ENCODE data around the gene DNAJB12.
"Not testable (repeated sequence)": the region's sequence is repeated elsewhere in the genome, so short reads cannot be mapped to it uniquely, and the experiment has no call there.

Gene DNAJB12

DNA sequence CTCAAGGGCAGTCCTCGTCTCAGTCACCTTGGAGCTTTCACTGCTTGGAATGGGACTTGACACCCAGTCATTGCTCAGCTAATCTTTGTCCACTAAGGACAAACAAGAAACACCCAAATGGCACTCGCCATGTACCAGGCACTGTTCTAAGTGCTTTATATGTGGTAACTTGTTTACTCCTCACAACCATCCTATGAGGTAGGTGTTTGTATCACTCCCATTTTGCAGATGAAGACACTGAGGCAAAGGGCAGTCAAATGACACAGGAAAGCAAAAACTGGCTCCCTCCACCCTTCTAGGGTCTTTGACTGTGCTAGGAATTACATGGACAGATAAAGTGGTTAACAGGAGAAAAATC, 24.7 kb downstream of the DNAJB12 start:
- no peak overlapping the region for H3K4me3 ChIP-seq (ENCODE audit: low read depth, low read length)
- no peak for DNase-seq (ENCODE audit: low read depth, low spot score)
- TF ChIP-seq, protein P1, sequence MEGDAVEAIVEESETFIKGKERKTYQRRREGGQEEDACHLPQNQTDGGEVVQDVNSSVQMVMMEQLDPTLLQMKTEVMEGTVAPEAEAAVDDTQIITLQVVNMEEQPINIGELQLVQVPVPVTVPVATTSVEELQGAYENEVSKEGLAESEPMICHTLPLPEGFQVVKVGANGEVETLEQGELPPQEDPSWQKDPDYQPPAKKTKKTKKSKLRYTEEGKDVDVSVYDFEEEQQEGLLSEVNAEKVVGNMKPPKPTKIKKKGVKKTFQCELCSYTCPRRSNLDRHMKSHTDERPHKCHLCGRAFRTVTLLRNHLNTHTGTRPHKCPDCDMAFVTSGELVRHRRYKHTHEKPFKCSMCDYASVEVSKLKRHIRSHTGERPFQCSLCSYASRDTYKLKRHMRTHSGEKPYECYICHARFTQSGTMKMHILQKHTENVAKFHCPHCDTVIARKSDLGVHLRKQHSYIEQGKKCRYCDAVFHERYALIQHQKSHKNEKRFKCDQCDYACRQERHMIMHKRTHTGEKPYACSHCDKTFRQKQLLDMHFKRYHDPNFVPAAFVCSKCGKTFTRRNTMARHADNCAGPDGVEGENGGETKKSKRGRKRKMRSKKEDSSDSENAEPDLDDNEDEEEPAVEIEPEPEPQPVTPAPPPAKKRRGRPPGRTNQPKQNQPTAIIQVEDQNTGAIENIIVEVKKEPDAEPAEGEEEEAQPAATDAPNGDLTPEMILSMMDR (IDR thresholded peaks at IDR 0.05; ENCODE audit: insufficient read depth, low read length, missing control alignments): no peak
- ChIA-PET CTCF (interaction anchor here (0.6 to 4.9 kb wide), 9 partner anchors 9 to 434 kb away, joined by 3 to 34 read pairs (median 4); partner anchors contain the start of gene DDIT4), POLR2A (interaction anchor here (0.6 to 1.7 kb wide), 4 partner anchors 52 to 185 kb away, joined by 3 to 10 read pairs (median 4); partner anchors contain the start of gene DDIT4)

DNA sequence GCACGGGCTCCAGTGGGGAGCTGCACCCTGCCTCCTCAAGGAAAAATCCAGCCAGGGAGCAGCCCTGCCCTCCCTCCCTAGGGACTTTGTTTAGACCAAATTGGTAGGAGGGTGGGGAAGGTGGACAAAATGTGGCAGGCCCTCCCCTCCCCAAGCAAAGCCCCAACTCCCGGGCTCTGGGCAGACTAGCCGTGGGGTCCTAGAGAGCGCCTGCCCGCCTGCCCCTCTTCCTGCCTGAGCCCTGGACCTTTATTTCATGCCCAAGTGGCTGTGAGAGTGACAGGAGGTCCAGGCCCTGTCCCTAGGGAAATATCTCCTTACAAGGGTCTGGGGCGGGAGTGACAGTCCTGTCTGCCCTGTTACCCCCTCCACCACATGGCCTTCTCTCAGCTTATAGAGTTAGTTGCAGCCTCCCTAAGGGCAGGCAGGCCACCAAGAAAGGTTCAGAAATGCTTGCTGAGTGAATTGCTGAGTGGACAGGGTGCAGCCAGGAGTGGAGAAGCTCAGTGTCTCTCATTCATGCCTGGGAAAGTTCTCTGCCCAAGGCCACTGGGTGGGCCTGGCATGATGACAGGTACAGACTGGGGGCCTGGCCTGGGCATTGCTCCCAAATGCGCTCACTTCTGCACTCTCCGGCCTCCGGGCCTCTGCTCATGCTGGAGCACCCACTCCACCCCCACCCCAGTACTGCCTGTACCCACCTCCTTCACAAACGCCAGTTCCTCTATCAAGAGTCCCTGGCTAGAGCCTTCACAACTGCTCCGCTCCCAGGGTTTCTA, 25.2 kb downstream of the DNAJB12 start:
- ChIA-PET CTCF (interaction anchor here (0.6 to 4.9 kb wide), 13 partner anchors 8 to 435 kb away, joined by 3 to 34 read pairs (median 4); partner anchors contain the start of gene DDIT4), POLR2A (interaction anchor here (0.6 to 1.7 kb wide), 3 partner anchors 52 to 71 kb away, joined by 3 to 10 read pairs (median 3); partner anchors contain the start of gene DDIT4)
- TF ChIP-seq, protein P1 (IDR thresholded peaks at IDR 0.05; ENCODE audit: insufficient read depth, low read length, missing control alignments): no peak
- H3K4me3 ChIP-seq (ENCODE audit: low read depth, low read length): no peak overlapping the region
- no peak for DNase-seq (ENCODE audit: low read depth, low spot score)

DNA sequence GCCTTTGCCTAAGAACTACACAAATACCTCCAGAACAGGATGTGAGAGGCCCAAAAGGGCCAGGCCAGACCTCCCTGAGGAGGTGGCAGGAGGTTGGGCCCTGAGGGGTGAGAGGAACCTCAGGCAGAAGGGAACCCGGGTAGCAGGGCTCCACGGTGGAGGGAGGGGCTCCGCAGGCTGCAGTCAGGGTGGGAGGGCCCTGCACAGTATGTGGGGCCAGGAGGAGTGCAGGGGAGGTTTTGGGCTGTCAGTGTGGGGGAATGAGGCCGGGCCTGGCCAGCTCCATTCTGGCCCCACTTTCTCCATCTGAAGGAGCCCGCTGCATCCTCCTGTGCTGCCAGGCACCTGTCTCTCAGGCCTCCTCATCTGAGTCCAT, 25.9 kb downstream of the DNAJB12 start:
- CTCF ChIA-PET: interaction anchor here (0.6 to 4.9 kb wide), 18 partner anchors 8 to 437 kb away, joined by 3 to 34 read pairs (median 4); partner anchors contain the start of gene DDIT4
- POLR2A ChIA-PET: interaction anchor here (1.0 to 1.2 kb wide), 2 partner anchors 50 to 55 kb away, joined by 4 to 7 read pairs; partner anchors contain the start of gene DDIT4
- DNase-seq (ENCODE audit: low read depth, low spot score): no peak
- TF ChIP-seq, protein P1 (IDR thresholded peaks at IDR 0.05; ENCODE audit: insufficient read depth, low read length, missing control alignments): no peak
- no peak overlapping the region for H3K4me3 ChIP-seq (ENCODE audit: low read depth, low read length)

DNA sequence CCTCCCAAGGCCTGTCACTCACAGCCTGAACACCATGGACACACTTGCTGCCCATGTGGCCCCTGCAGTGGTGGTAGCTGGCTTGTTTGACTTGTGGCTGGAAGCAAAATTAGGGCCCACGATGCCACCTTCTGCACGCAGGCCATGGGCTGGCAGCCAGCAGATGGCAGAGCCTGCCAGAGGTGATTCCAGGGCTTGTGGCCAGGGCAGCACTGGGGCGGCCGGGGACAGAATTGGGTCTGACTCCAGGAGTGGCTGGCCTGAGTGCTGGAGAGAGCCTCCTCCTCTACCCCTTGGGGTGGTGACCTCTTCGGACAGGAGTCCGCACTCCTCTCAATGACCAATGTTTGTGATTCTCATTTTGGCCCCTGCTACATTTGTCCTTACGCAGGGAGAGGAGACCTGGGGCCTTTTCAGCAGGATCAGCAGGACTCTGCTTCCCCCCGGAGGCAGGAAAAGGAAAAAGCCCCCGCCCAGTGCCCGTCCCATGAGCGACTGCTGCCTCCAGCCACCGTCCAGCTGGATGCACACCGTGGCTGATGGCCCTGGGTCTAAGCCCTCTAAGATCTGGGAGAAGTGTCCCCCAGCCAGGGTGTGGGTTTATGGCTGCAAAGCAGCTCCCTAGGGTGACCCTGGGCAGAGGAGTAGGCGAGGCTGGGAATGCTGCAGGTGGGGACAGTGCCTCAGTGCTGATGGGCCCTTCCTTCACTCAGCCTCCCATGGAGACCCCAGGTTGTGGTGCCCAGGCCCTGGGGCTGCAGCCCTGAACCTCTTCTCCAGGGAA, 26.5 kb downstream of the DNAJB12 start:
- TF ChIP-seq, protein P1 (IDR thresholded peaks at IDR 0.05; ENCODE audit: insufficient read depth, low read length, missing control alignments): peak; percentile 70
- DNase-seq (ENCODE audit: low read depth, low spot score): no peak
- no peak overlapping the region for H3K4me3 ChIP-seq (ENCODE audit: low read depth, low read length)
- CTCF ChIA-PET: interaction anchor here (0.6 to 4.9 kb wide), 16 partner anchors 8 to 437 kb away, joined by 3 to 34 read pairs (median 6); partner anchors contain the start of gene DDIT4
- POLR2A ChIA-PET: interaction anchor here (1.0 to 1.2 kb wide), 2 partner anchors 50 to 54 kb away, joined by 4 to 7 read pairs; partner anchors contain the start of gene DDIT4

DNA sequence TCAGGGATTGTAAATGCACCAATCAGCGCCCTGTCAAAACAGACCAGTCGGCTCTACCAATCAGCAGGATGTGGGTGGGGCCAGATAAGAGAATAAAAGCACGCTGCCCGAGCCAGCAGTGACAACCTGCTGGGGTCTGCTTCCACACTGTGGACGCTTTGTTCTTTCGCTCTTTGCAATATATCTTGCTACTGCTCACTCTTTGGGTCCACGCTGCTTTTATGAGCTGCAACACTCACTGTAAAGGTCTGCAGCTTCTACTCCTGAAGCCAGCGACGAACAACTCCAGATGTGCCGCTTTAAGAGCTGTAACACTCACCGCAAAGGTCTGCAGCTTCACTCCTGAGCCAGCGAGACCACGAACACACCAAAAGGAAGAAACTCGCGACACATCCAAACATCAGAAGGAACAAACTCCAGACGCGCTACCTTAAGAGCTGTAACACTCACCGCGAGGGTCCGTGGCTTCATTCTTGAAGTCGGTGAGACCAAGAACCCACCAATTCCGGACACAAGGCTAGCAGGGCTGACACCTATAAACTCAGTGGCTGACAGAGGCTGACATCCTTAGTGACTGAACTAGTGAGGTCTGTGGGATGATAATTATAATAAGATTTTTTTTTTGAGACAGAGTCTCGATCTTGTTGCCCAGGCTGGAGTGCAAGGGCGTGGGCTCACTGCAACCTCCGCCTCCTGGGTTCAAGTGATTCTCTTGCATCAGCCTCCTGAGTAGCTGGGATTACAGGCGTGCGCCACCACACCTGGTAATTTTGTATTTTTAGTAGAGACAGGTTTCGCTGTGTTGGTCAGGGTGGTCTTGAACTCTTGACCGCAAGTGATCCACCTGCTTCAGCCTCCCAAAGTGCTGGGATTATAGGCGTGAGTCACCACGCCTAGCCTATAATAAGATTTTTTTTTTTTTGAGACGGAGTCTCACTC, 27.8 kb downstream of the DNAJB12 start:
- POLR2A ChIA-PET: interaction anchor here (1.9 kb wide), 1 partner anchor 54 kb away, joined by 7 read pairs; the partner anchor contains the start of gene DDIT4
- not testable (repeated sequence) for H3K4me3 ChIP-seq (ENCODE audit: low read depth, low read length); DNase-seq (ENCODE audit: low read depth, low spot score)
- CTCF ChIA-PET: interaction anchor here (0.8 to 4.9 kb wide), 13 partner anchors 11 to 430 kb away, joined by 3 to 34 read pairs (median 7); partner anchors contain the start of genes ANAPC16, ASCC1 and DDIT4

DNA sequence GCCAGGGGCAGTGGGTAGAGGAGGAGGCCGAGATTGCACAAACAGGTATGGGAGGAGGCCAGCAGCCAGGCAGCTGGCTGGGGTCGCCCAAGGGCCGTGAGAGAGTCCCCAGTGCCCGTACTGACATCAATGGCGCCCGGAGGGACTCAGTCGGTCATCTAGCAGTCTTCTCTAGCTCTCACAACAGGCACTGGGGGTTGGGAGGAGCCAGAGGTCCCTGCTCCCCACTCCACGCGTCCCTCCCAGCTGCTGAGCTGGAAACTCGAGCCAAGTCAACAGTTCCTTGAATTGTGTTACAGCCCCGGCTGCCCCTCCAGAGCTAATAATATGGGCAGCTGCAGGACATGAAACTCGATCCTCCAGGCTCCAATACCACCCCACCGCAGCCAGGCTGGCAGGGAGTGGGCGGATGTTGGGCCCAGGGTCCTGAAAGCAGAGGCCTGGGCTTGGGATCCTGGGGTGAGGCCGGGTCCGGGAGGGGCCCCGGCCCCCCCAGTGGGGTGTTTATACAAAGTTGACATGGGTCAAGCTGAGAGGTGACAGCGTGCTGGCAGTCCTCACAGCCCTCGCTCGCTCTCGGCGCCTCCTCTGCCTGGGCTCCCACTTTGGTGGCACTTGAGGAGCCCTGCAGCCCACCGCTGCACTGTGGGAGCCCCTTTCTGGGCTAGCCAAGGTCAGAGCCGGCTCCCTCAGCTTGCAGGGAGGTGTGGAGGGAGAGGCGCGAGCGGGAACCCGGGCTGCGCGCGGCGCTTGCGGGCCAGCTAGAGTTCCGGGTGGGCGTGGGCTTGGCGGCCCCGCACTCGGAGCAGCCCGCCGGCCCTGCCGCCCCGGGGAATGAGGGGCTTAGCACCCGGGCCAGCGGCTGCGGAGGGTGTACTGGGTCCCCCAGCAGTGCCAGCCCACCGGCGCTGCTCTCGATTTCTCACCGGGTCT, 29.2 kb downstream of the DNAJB12 start:
- not testable (repeated sequence) for H3K4me3 ChIP-seq (ENCODE audit: low read depth, low read length); DNase-seq (ENCODE audit: low read depth, low spot score)
- ChIA-PET POLR2A (interaction anchor here (0.8 to 1.9 kb wide), 3 partner anchors 48 to 52 kb away, joined by 3 to 7 read pairs (median 3); partner anchors contain the start of gene DDIT4), CTCF (interaction anchor here (1.2 to 4.7 kb wide), 3 partner anchors 18 to 199 kb away, joined by 3 to 25 read pairs (median 6); partner anchors contain the start of gene DDIT4)
